Measurements from ENCODE around the gene AURKB. TPM values are rescaled to one million over a fixed set of nuclear protein-coding genes. Genes with fewer than 3 reads are reported as not detected.

AURKB gene
- total and polyA plus RNA-seq, 2 of the 4 experiments (the other 2 are of a cell fraction) = 45.9 to 62.0 TPM

DNA sequence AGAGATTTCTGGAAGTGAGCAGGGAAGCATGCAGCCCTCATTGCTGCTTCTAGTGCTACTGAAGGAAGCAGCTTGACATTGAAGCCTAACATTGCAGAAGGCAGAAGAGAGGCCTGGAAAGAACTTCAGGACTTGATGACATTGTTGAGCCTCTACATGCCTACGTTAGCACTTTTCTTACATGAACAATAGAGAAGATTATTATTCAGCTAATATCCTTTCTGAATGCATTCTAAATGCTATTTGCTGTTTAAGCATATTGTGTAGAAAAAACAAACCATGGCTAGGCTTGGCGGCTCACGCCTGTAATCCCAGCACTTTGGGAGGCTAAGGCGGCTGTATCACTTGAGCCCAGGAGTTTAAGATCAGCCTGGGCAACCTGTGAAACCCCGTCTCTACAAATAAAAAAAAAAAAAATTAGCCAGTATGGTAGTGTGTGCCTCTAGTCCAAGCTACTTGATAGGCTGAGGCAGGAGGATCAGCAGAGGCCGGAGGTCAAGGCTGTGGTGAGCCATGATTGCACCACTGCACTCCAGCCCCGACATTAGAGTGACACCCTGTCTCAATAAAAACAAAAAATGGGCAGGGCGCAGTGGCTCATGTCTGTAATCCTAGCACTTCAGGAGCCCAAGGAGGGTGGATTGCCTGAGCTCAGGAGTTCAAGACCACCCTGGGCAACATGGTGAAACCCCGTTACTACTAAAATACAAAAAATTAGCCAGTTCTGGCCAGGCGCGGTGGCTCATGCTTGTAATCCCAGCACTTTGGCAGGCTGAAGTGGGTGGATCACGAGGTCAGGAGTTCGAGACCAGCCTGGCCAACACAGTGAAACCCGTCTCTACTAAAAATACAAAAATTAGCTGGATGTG, 2.2 kb upstream of the AURKB start:
- Histone ChIP-seq H2BK15ac (ENCODE audit: low read depth, low read length) (no peak overlapping the region), H3K27me3 (ENCODE audit: control insufficient read depth, insufficient read depth, low read length) (no peaks in the 10 kb centered on the region), H4K91ac (ENCODE audit: insufficient read depth, low read depth, low read length) (no peak overlapping the region), H3K4me3 (ENCODE audit: insufficient read depth, low read depth, low read length) (no peak overlapping the region), H3K36me3 (ENCODE audit: control insufficient read depth, insufficient read depth, low read length) (no peaks in the 10 kb centered on the region; the same call in 1 of the 2 replicates), H2AK9ac (replicated peaks; ENCODE audit: low read depth, low read length, poor library complexity) (no peak overlapping the region), H3K9me3 (ENCODE audit: control insufficient read depth, insufficient read depth, low read length) (no peaks in the 10 kb centered on the region), H2BK5ac (ENCODE audit: low read depth, low read length, poor library complexity, severe bottlenecking) (no peak overlapping the region), H3K14ac (replicated peaks; ENCODE audit: low read depth, low read length) (no peak overlapping the region), H3K79me1 (ENCODE audit: low read depth in 1 of 2, low read length in 2 of 2) (peaks cover 7 to 16% of the 10 kb centered on the region in 2 experiments), H3K23ac (ENCODE audit: low read depth, low read length) (no peak overlapping the region), H2BK20ac (ENCODE audit: low read depth, low read length) (no peak overlapping the region), H4K20me1 (ENCODE audit: insufficient read depth, low read length) (no peaks in the 10 kb centered on the region; the same call in 1 of the 2 replicates), H3K18ac (ENCODE audit: low read depth, low read length) (no peak overlapping the region), H3K4me1 (ENCODE audit: control insufficient read depth, insufficient read depth, low read length) (0 out of 2 replicates have a peak, but pooled peaks cover 7% of the 10 kb centered on the region), H3K56ac (ENCODE audit: extremely low read depth, insufficient read depth, low read length) (no peak overlapping the region), H3K27ac (ENCODE audit: insufficient read depth, low read length) (no peak overlapping the region), H3K4ac (ENCODE audit: low read depth, low read length) (no peak overlapping the region), H2BK120ac (ENCODE audit: low read depth, low read length) (no peak overlapping the region), H4K5ac (ENCODE audit: low read depth, low read length) (no peak overlapping the region), H4K8ac (ENCODE audit: low read depth in 2 of 2, low read length in 2 of 2) (no peak overlapping the region), H3K9ac (ENCODE audit: low read depth, low read length) (no peak overlapping the region), H3K4me2 (ENCODE audit: low read depth, low read length) (no peak overlapping the region), H2AFZ (replicated peaks; ENCODE audit: low read length, poor library complexity) (no peak overlapping the region), H2AK5ac (ENCODE audit: low read depth, low read length) (no peak overlapping the region), H3K9me1 (ENCODE audit: insufficient read depth, low read length) (0 out of 2 replicates have a peak, but pooled peaks cover 1% of the 10 kb centered on the region)
- CTCF ChIA-PET = interaction anchor here (0.6 kb wide), 1 partner anchor 102 kb away, joined by 3 read pairs; no protein-coding TSS in a partner anchor
- peak; percentile 27; the same call in 1 of the 2 replicates for TF ChIP-seq CEBPB (IDR thresholded peaks at IDR 0.05; ENCODE audit: low read depth, low read length)
- TF ChIP-seq, protein P1, sequence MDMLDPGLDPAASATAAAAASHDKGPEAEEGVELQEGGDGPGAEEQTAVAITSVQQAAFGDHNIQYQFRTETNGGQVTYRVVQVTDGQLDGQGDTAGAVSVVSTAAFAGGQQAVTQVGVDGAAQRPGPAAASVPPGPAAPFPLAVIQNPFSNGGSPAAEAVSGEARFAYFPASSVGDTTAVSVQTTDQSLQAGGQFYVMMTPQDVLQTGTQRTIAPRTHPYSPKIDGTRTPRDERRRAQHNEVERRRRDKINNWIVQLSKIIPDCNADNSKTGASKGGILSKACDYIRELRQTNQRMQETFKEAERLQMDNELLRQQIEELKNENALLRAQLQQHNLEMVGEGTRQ (IDR thresholded peaks at IDR 0.05; ENCODE audit: low read depth, low read length) = no peak
- in situ Hi-C loops (cut with MboI; ENCODE audit: low sequenced_read_pairs) (no loop called here), dilution Hi-C loops (cut with HindIII; ENCODE audit: low sequenced_read_pairs, unreplicated experiment) (no loop called here), intact Hi-C loops (cut with micrococcal nuclease) (no loop called here)
- WGBS, 2 experiments (ENCODE audit: extremely low coverage in 2 of 2, insufficient read length in 1 of 2) = no CpG with 5 or more reads among the region's 14 CpGs
- BruUV-seq (replicated peaks) = no TSS peak
- no peak for ATAC-seq (ENCODE audit: low read depth)
- DNase-seq = no peak
- POLR2A ChIA-PET (ENCODE audit: unreplicated experiment) = no interaction called here
